ENCODE results near the gene CCDC12. TPM values are rescaled to one million over a fixed set of nuclear protein-coding genes. Genes with fewer than 3 reads are reported as not detected.
A peak's percentile ranks its signal among the peaks of the same experiment; 100 is the strongest.

CCDC12 gene
- total and polyA plus RNA-seq, 8 donors, result 34.7 to 57.9 (median 46.1) TPM

DNA sequence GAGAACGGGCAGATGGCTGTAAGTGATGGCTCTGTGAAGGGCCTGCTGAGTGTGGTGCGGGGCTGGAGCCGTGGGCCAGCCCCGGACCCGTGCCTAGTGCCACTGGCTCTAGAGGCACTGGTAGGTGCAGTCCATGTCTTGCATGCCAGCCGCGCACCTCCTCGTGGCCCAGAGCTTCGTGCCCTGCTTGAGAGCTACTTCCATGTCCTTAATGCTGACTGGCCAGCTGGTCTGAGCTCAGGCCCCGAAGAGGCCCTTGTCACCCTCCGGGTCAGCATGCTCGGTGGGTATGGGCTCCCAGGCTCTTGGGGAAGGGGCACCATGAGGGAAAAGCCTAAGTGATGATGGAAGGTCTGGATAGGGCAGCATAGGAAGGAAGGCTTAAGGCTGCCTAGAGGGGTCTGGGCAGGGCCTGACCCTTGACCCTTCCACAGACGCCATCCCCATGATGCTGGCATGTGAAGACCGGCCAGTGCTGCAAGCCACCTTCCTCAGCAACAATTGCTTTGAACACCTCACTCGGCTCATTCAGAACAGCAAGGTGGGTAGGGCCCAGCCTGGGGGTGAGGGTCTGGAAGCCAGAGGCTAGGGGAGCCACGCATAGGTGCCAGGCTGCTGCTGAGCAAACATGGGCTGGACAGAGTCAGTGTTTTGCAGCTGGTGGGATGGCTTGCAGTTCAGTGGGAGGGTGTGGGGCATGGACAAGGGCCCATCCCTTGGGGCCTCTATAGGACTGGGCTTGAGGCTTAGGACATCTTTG is 15.0 kb upstream of the CCDC12 start:
- no peaks in the 10 kb centered on the region for H3K9me3 ChIP-seq
- peaks cover 0 to 80% of the 10 kb centered on the region in 2 donors for H3K36me3 ChIP-seq
- H3K4me1 ChIP-seq, result peaks cover 16 to 60% of the 10 kb centered on the region in 2 donors
- TF ChIP-seq, protein P1, sequence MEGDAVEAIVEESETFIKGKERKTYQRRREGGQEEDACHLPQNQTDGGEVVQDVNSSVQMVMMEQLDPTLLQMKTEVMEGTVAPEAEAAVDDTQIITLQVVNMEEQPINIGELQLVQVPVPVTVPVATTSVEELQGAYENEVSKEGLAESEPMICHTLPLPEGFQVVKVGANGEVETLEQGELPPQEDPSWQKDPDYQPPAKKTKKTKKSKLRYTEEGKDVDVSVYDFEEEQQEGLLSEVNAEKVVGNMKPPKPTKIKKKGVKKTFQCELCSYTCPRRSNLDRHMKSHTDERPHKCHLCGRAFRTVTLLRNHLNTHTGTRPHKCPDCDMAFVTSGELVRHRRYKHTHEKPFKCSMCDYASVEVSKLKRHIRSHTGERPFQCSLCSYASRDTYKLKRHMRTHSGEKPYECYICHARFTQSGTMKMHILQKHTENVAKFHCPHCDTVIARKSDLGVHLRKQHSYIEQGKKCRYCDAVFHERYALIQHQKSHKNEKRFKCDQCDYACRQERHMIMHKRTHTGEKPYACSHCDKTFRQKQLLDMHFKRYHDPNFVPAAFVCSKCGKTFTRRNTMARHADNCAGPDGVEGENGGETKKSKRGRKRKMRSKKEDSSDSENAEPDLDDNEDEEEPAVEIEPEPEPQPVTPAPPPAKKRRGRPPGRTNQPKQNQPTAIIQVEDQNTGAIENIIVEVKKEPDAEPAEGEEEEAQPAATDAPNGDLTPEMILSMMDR (IDR thresholded peaks at IDR 0.05), result no peak
- intact Hi-C loops (cut with DNase I), result no loop called here
- no peak overlapping the region for H3K27ac ChIP-seq
- no peak overlapping the region for H3K4me3 ChIP-seq
- H3K27me3 ChIP-seq, result no peaks in the 10 kb centered on the region
- no peak for ATAC-seq
- DNase-seq, result peak in 1 of 4 donors; percentile 58

DNA sequence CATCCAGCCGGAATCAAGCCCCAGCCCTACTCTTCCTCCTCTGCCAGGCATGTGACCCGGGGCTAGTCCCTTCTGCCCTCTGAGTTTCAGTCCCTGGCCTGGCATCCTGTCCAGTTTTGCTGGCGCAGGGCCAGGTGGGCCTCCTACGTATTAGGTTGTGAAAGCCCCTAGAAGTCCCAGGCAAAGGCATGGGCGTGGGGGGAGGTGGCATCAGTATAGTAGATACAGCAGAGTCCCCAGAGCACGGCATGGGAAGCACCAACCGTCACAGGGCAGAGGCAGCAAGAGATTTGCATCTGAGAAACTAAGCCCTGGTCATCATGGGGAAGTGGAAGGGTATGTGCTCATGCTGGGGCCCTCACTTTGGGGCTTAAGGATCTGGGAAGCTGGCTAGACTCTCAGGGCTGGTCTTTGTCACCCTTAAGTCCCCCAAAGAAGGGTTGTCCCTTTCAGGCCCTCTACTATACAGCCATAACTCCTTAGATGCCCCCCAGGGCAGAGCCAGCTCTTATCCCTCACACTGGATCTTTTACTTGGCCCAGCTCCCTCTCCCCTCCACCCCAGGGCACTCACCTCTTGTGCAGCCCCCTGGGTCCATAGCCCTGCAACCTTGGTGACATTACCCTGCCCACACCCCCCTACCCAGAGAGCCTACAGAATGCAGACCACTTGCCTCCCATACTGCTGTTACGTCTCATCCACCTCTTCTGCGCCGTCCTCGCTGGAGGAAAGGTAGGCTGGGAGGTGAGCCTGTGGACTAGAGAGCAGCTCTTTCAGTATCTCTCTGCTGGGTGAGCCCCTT is 14.2 kb upstream of the CCDC12 start:
- ATAC-seq (peak; percentile 12), DNase-seq (peak in 2 of 4 donors; percentile 70 to 87)
- Histone ChIP-seq H3K36me3 (peaks cover 0 to 72% of the 10 kb centered on the region in 2 donors), H3K27ac (peak overlapping the region in 1 of 2 donors; percentile 89), H3K4me1 (peaks cover 17 to 66% of the 10 kb centered on the region in 2 donors), H3K4me3 (peak overlapping the region in 1 of 2 donors; percentile 42), H3K9me3 (no peaks in the 10 kb centered on the region), H3K27me3 (no peaks in the 10 kb centered on the region)
- intact Hi-C loops (cut with DNase I), result no loop called here
- TF ChIP-seq, protein P1 (IDR thresholded peaks at IDR 0.05), result no peak

DNA sequence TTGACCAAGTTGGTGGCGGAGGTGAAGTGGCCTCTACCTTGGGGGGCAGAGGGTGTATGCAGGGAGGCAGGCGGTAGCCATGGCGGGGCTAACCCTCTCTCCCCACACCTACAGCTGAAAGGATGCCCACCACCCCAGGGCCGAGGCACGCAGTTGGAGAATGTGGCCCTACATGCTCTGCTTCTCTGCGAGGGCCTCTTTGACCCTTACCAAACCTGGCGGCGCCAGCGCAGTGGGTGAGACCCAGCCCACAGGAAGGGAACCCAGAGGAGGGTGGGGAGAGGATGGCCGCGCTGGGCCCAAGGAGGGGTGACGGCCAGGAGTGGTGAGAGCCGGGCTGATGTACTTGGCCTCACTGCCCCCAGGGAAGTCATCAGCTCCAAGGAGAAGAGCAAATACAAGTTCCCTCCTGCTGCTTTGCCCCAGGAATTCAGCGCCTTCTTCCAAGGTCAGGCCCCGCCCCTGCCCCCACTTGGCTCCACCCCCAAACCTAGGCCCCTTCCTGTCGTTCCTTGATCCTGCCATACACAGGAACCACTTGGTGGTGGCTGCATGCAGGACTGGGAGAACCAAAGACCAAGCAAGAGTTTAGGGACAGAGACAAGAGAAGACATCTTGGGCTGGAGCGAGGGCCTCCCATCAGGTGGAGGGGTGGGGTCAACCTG is 12.7 kb upstream of the CCDC12 start:
- peak in 1 of 4 donors; percentile 88 for DNase-seq
- ATAC-seq, result no peak
- TF ChIP-seq, protein P1 (IDR thresholded peaks at IDR 0.05), result no peak
- Histone ChIP-seq H3K27ac (peak overlapping the region in 1 of 2 donors; percentile 89), H3K4me3 (peak overlapping the region in 1 of 2 donors; percentile 42), H3K9me3 (no peaks in the 10 kb centered on the region), H3K27me3 (no peaks in the 10 kb centered on the region), H3K36me3 (peaks cover 0 to 57% of the 10 kb centered on the region in 2 donors), H3K4me1 (peaks cover 17 to 81% of the 10 kb centered on the region in 2 donors)
- intact Hi-C loops (cut with DNase I), result no loop called here

DNA sequence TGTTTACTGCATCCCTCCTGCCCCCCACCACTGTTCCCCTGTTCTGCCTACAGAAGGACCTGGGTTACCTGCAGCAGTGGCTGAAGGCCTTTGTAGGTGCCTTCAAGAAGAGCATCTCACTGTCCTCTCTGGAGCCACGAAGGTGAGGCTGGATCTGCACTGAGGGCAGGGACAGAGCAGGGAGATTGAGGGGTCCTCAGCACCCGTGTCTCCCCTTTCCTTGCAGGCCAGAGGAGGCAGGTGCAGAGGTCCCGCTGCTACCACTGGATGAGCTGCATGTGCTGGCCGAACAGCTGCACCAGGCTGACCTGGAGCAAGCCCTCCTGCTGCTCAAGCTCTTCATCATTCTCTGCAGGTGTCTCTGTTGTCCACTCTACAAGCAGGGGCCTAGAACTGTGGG is 12.1 kb upstream of the CCDC12 start:
- peak in 1 of 4 donors; percentile 45 for DNase-seq
- intact Hi-C loops (cut with DNase I), result no loop called here
- Histone ChIP-seq H3K4me3 (peak overlapping the region in 1 of 2 donors; percentile 42), H3K27ac (peak overlapping the region in 1 of 2 donors; percentile 89), H3K9me3 (no peaks in the 10 kb centered on the region), H3K36me3 (peaks cover 0 to 51% of the 10 kb centered on the region in 2 donors), H3K27me3 (no peaks in the 10 kb centered on the region), H3K4me1 (peaks cover 17 to 83% of the 10 kb centered on the region in 2 donors)
- no peak for ATAC-seq
- TF ChIP-seq, protein P1 (IDR thresholded peaks at IDR 0.05), result no peak
